ENCODE data around the gene METAP1D. TPM values are rescaled to one million over a fixed set of nuclear protein-coding genes. Genes with fewer than 3 reads are reported as not detected.

METAP1D gene
- total RNA-seq, 1 experiment from 2014 or later, result 4.7 TPM

- no peak for TF ChIP-seq HMGXB4 (CRISPR knock-in tag; IDR thresholded peaks at IDR 0.05)
- TF ChIP-seq FOXJ3 (CRISPR knock-in tag; IDR thresholded peaks at IDR 0.05; ENCODE audit: borderline replicate concordance), result no peak
- no peak for TF ChIP-seq IRF2 (CRISPR knock-in tag; IDR thresholded peaks at IDR 0.05; ENCODE audit: borderline replicate concordance, low read depth)
- no peak for TF ChIP-seq ZNF532 (CRISPR knock-in tag; IDR thresholded peaks at IDR 0.05; ENCODE audit: borderline replicate concordance)
Measured at GRCh38 chr2:172079416-172079815, 79.7 kb downstream of the METAP1D start (continued).

GRCh38 chr2:172079838-172080640, 80.3 kb downstream of the METAP1D start:
- Mint-ChIP-seq H3K27me3 (ENCODE audit: low read depth) (peaks cover 89% of the 10 kb centered on the region), H3K9me3 (no peaks in the 10 kb centered on the region), H3K27ac (no peak overlapping the region), H3K4me3 (peak overlapping the region; percentile 58), H3K36me3 (no peaks in the 10 kb centered on the region), H3K4me1 (peaks cover 44% of the 10 kb centered on the region)
- POLR2A ChIA-PET, result no interaction called here
- DNase-seq (ENCODE audit: low spot score) (no peak), ATAC-seq (no peak)
- CTCF ChIA-PET, result no interaction called here
- no peak for TF ChIP-seq OVOL2 (CRISPR knock-in tag; IDR thresholded peaks at IDR 0.05; ENCODE audit: borderline replicate concordance)
- no peak for TF ChIP-seq ZNF263 (CRISPR knock-in tag; IDR thresholded peaks at IDR 0.05; ENCODE audit: low read depth)
- TF ChIP-seq MLX (CRISPR knock-in tag; IDR thresholded peaks at IDR 0.05), result no peak
- no peak for TF ChIP-seq PRRX2 (CRISPR knock-in tag; IDR thresholded peaks at IDR 0.05)
- TF ChIP-seq NR3C1 (CRISPR knock-in tag; conservative IDR thresholded peaks at IDR 0.05; ENCODE audit: low read depth), result no peak
- no peak for TF ChIP-seq GTF2I (CRISPR knock-in tag; conservative IDR thresholded peaks at IDR 0.05)
- no peak for TF ChIP-seq ZNF532 (CRISPR knock-in tag; IDR thresholded peaks at IDR 0.05; ENCODE audit: borderline replicate concordance)
- no peak for TF ChIP-seq TEAD4 (CRISPR knock-in tag; IDR thresholded peaks at IDR 0.05)
- no peak for TF ChIP-seq AR (CRISPR knock-in tag; IDR thresholded peaks at IDR 0.05)
- TF ChIP-seq PRDM15 (CRISPR knock-in tag; IDR thresholded peaks at IDR 0.05), result no peak
- TF ChIP-seq IRF2 (CRISPR knock-in tag; IDR thresholded peaks at IDR 0.05; ENCODE audit: borderline replicate concordance, low read depth), result no peak
- TF ChIP-seq TEAD1 (CRISPR knock-in tag; IDR thresholded peaks at IDR 0.05), result no peak

Measured in WTC11 (cell line).